NCI-H510A treated with DMSO at 0.1 percent for 48 hours (cell line): ENCODE results near the gene EIPR1.

ENCODE experiments used
- DNase-seq: peaks from one replicate; lab custom pipeline; 2025; lab: John Stamatoyannopoulos, UW

Gene EIPR1

DNA sequence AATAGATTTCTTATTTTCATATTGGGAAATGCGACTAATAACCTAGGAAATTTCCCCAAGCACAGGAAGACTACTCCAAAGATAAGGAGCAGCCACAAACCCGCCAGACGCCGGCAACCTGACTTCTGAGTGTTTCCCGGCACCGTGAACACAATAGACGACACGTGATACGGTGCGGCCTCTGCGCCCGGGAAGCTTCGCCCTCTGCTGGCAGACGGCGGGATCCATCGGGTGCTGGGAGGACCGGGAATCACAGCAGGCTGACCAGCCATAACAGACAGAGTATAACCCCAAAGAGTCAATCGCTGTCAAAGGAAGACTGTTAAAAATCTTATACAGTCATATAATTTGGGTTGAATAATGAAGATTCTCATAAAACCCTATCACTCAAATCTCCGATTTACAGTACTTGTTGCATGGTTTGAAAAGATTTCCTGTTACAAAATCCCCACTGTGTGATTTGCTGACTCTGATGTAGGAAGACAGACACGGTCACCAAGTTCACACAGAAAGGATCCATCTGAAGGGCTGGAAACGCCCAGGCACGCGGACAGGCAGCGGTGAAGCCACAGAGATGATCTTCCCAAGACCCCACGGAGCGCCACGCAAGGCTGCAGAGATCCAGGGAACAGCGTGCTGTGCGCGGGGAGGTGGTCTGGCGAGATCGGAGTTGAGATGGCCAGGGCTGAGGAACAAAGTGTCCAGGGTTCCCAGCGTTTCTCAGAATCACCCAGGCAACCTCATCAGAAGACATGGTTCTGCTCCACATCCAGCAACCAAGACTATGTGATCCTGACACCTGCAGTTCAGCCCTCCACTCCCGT lies 73.8 kb downstream of the EIPR1 start:
- DNase-seq: peak; percentile 86

- no peak for DNase-seq
Observed at GRCh38 chr2:3302751-3303582, 74.7 kb downstream of the EIPR1 start.

DNA sequence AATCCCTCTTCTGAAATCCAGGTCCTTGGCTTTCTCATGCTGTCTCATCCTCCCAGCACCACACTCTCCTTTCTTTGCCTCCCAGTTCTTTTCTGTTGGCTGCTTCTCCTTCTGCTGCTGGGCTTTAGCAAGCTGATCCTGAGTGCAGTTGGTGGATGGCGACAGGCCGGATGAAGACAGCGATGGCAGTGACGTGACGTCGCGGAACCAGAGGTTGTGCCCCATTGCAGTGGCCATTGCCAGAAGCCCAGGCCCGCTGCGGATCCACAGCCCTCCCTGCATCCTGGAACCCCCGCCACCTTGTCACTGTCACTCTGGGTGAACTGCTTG lies 75.2 kb downstream of the EIPR1 start:
- DNase-seq: no peak

DNA sequence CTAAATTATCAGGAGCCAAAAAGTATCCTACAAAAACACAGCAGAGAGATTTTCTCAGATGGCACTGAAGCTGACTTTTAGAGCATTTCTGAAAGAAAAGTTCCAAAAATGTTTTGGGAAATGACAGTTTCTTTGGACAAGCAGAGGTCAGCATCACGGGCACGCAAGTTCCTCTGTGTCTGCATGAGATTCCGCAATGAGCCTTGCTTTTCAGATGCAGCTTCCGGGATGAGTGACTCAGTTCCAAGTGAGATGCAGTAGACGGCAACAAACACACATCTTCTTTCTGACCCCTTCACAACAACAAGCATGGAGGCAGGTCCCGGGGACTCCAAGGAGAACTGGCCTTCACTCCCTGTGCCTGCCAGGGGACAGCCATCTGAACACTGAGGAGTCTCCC lies 76.6 kb downstream of the EIPR1 start:
- no peak for DNase-seq

DNA sequence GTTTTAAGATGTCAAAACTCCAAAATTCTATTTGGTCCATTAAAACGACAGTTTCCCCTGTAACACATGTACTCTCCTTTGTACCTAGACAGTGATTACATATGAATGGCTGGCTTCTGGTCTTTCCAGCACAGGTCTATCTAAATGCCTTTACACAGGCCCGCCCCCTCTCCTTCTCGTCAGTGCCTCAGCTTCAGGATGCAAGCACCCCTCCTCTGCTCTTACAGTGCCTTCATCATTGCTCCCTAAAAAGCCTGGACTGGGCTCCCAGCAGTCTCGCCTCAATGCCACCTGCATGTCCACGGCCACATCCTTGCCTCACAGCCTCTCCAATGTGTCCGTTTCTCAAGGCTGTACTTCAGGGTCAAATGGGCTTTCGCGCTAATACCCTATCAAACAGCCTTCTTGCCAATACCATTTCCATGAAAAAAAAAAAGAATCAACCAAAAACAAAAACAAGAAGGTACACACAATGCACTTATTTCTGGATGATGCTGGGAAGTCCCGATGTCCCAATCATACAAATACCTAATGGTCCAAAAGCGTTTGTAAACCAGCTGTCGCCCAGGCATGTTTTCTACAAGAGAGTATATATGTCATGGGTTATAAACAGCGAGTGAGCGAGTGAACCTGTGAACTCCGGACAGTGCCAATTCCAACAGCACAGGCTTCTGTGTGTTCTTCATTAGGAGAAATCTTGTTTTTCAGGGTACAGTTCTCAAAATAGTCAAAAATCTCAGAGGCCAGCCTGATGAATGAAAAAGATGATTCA lies 77.2 kb downstream of the EIPR1 start:
- DNase-seq: no peak

DNA sequence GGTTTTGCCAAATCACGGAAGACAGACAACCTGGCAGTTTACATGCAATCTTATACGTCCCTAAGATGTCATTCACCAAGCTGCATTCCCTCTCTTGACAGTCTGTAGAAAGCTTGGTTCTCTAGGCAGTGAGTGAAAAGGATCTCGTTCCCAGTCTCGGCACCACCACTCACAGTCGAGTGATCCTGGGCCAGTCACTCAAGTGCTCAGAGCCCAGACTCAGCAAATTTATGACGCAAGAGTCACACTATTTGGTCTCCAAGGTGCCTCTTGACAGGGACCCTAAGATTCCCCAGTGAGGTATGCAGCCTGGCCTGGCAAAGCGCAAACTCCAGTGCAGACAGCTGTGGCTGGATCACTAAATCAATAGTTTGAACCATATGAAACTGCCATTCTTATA lies 77.9 kb downstream of the EIPR1 start:
- DNase-seq: no peak

DNA sequence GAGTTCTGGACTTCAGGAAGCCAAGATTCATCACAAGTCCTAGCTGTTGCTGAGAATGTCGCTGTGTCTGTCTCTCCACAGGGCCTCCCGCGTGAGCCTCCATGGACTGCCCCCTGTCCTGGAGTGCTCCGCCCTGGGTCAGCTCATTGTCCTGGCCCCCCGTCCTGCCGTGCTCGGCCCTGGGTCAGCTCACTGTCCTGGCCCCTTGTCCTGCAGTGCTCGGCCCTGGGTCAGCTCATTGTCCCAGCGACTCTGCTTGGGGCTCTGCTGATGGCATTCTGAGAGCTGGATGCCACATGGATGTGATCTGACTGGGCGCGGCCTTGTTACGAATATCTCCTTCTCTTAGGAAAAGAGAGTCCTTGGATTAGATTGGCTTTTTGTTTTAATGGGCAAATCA lies 78.5 kb downstream of the EIPR1 start:
- DNase-seq: no peak

DNA sequence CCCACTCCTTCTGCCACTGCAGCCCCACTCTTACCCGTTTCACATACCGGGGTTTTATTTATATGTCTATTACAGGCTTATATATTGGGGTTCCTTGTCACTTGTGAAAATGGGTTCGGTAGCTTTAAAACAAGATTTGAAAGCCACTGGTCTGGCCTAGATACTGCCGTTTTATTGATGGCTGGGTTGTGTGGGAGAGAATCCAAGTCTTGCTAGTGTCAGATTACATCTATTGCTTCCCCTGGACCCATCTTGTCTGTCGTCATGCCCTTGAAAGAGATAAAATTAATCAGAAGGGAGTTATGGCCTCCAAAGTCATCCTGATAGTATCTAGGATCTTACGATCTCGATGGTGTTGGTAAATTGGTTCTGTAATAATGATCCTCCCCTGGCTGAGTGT lies 79.4 kb downstream of the EIPR1 start:
- DNase-seq: peak; percentile 10

- DNase-seq: no peak
Observed at GRCh38 chr2:3297523-3297922, 80.1 kb downstream of the EIPR1 start.

- DNase-seq: no peak
Observed at GRCh38 chr2:3296182-3296972, 81.2 kb downstream of the EIPR1 start.

DNA sequence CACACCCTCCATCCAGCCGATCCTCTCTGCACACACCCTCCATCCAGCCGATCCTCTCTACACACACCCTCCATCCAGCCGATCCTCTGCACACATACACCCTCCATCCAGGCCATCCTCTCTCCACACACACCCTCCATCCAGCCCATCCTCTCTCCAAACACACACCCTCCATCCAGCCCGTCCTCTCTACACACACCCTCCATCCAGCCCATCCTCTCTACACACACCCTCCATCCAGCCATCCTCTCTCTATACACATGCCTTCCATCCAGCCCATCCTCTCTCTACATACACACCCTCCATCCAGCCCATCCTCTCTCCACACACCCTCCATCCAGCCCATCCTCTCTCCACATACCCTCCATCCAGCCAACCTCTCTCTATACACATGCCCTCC lies 83.1 kb downstream of the EIPR1 start:
- DNase-seq: no peak

- DNase-seq: peak; percentile 24
Observed at GRCh38 chr2:3294069-3294468, 83.5 kb downstream of the EIPR1 start.

- no peak for DNase-seq
Observed at GRCh38 chr2:3293221-3293620, 84.4 kb downstream of the EIPR1 start.

DNA sequence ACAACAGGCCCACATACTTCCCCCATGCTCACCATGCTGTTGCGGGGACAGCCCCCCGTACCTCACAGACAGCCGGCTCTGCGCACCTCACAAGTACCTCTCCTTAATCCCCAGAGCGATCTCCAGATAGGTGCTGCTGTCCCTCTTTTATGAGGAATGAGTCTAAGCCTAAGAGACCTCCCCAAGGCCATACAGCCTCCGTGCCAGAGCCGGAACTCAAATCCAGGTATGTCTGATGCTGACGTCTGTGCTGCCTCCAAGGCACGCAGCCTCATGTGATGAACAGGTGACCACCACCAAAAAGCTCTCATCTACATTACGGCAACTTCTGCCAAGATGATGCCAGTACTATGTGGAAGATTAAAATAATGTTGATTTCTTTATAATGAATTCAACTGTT lies 85.2 kb downstream of the EIPR1 start:
- no peak for DNase-seq

GRCh38 chr2:3291750-3292149 lies 85.9 kb downstream of the EIPR1 start:
- DNase-seq: no peak

DNA sequence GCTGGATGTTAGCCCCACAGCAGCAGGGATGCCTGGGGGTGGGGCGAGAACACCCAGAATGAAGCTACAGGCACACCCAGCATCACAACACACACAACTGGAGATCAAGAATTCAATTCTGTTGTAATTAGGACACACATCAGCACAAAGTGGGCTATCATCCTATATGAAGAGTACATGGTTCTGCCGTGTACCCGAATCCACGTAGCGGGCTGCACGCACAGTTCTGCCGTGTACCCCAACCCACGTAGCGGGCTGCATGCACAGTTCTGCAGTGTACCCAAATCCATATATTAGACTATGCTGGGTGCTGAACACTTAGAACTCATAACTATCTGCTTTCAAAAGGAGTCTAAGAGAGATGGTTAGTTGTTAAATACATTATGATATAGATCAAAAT lies 86.5 kb downstream of the EIPR1 start:
- DNase-seq: no peak

GRCh38 chr2:3290655-3291054 lies 87.0 kb downstream of the EIPR1 start:
- no peak for DNase-seq

DNA sequence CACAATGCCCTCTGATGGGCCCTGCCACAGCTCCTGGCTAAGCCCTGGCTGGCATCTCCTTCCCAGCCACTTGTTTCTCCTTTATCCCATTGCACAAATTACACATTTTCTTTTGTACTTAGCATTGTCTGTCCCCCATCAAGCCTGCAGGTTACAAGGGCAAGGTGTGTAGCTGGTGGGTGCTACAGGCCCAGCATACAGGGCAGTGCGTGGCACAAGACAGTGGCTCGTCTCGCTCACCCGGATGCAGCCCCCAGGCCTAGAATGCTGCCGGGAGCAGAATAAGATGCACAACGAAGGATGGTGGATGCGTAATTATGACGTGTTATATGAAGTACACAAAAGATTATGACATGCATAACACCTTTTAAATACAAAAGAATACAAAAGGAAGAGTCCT lies 87.6 kb downstream of the EIPR1 start:
- no peak for DNase-seq

DNA sequence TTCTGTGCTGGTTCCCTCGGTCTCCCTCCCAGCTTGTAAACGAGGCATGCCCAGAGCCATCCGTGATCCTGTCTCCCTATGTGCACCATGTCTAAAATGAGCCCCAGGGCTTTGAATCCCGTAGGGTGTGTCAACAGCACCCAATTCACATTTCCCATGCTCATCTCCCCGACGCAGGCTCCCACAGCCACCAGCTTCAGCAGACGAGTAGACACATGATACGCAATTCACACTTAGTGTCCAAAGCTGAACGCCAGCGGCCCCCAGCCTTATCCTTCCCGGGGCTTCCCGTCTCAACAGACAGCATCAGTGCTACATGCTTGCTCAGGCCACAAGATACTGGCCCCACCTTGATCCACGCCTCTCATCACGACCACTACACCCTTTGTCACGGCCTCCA lies 88.1 kb downstream of the EIPR1 start:
- no peak for DNase-seq

DNA sequence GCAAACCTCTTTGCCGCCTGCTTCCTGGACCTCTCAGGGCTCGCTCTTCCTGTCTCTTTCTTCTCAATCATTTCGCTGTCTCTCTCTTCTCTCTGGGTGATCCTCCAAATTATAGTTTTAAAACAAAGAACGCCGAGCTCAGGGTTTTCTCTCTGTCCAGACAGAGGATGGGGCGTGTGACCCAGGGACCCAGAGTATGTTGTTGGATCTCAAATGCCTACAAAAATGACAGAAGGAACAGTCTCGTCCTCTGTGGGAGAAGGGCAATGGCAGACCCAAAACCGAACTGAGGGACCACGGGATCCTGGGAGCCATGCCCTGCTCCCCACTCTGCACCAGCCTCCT lies 88.5 kb downstream of the EIPR1 start:
- no peak for DNase-seq

- DNase-seq: peak; percentile 11
Observed at GRCh38 chr2:3288470-3289170, 89.0 kb downstream of the EIPR1 start.
